ENCODE results near the gene BTF3. TPM values are rescaled to one million over a fixed set of nuclear protein-coding genes. Genes with fewer than 3 reads are reported as not detected.
"Not testable (repeated sequence)": the region's sequence is repeated elsewhere in the genome, so short reads cannot be mapped to it uniquely, and the experiment has no call there.

The BTF3 gene
- 1,000 to 10,000 TPM; 1,036 to 1,053 TPM for total RNA-seq

DNA sequence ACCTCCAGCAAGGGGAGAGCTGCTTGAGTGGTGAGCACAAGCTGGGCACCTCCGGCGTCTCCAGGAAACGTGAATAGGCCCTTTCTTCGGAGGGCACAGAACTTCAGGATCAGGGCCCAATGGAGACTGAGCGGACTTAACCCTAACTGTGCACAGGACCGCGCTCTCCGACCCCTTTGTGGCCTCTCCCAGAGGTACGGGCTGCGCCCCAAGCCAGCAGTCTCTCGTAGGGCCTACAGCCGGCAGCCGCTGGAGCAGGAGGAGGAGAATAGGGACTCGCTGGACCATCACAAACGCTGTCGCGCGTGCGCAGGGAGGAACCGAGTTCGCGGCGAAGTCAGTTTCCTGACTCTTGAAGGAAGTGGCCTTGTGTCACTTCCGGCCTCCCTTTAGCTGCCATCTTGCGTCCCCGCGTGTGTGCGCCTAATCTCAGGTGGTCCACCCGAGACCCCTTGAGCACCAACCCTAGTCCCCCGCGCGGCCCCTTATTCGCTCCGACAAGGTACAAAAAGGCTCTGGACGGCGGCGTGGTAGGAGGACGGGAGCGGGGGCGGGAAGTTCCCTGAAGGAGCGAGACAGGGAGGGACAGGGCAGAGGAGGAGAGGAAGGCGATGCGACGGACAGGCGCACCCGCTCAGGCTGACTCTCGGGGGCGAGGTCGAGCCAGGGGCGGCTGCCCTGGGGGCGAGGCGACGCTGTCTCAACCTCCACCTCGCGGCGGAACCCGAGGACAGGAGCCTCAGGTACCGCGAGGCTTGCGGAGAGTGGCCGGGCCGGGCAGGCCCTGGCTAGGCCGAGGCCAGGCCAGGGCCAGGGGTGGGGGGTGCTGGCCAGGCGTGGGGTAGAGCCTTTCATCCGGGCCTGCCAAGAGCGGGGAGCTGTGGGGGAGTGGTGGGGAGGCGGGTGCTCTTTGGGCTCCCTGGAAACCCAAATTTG lies at the start of gene BTF3:
Gene BTF3 (plus strand): TSS at position 386 of the 936 bp plus-strand sequence. CDS start 226 bp downstream, at position 612.
- peaks cover 49% of the 10 kb centered on the region for H3K4me1 Mint-ChIP-seq (ENCODE audit: low read depth)
- no peaks in the 10 kb centered on the region for H3K9me3 Mint-ChIP-seq
- DNase-seq (peak; percentile 92 to 94), ATAC-seq (replicated peaks in 1 of 2) (peak; percentile 96 to 98)
- peak within 1 kb of the TSS; percentile 99 for H3K27ac Mint-ChIP-seq
- H3K36me3 Mint-ChIP-seq (ENCODE audit: insufficient read depth in 2 of 2) = peaks cover 10 to 30% of the 10 kb centered on the region in 2 donors
- peak within 1 kb of the TSS; percentile 98 to 99 for H3K4me3 Mint-ChIP-seq
- H3K27me3 Mint-ChIP-seq (ENCODE audit: low read depth) = peaks cover 6% of the 10 kb centered on the region

DNA sequence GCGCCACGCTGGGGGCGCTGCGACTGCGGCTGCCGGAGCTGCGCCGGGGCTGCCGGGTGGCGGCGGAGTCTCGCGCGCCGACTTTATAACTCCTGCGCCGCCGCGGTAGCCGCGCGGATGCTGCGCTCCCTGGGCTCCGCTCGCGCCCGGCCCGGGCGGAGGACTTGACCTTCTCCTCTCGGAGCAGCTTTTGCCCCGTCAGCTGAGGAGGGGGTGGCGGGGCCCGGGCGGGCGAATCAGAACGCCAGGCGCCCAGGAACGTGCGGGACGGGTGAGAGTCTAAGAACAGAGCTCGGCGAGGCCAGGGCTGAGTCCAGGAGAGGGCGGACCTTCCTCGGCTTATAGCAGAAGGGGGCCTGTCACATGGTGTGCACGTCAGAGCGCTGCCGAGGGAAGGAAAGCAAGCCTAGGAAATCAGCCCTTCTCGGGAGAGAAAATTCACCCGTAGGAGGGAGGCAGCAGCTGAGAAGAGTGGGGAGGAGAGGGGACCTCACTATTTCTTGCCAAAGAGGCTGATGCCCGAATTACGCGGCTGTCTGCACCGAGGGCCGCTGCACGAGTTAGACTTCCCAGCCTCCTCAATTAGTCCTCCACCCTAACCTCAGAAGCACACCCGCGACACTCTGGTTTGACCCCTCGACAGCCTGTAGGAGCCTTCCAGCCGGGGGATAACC lies 49.6 kb upstream of the BTF3 start, which contains the start of gene FOXD1:
Gene FOXD1 (minus strand): TSS at position 315 of the 674 bp plus-strand sequence. CDS start 415 bp downstream, outside the sequence.
- H3K36me3 Mint-ChIP-seq (ENCODE audit: insufficient read depth in 2 of 2) = no peaks in the 10 kb centered on the region
- H3K4me3 Mint-ChIP-seq = peak within 1 kb of the TSS; percentile 83 to 84
- DNase-seq (peak; percentile 58 to 61), ATAC-seq (replicated peaks in 1 of 2) (peak; percentile 73 to 79)
- H3K4me1 Mint-ChIP-seq (ENCODE audit: low read depth) = peaks cover 27% of the 10 kb centered on the region
- peak within 1 kb of the TSS; percentile 80 for H3K27ac Mint-ChIP-seq
- H3K27me3 Mint-ChIP-seq (ENCODE audit: low read depth) = peaks cover 75% of the 10 kb centered on the region
- no peaks in the 10 kb centered on the region for H3K9me3 Mint-ChIP-seq

DNA sequence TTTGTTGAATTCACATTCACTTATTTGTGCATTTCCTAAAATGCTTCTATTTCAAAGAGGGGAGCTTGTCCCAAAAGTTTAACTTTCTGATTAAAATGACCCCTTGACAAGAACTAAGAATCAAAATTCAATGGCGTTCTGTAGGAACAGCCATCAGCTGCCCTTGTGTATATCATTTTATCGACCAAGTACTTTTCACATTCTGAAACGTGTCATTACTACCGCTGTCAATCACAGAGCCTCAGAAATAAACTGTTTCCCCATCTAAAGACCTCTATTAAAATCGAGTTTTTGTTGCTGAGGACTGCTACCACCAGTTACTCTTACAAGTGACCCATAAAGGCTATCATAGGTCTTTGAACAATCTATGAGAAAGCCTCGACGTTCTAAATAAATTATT lies 48.1 kb upstream of the BTF3 start:
- H3K27me3 Mint-ChIP-seq (ENCODE audit: low read depth) = peaks cover 74% of the 10 kb centered on the region
- H3K9me3 Mint-ChIP-seq = no peaks in the 10 kb centered on the region
- H3K36me3 Mint-ChIP-seq (ENCODE audit: insufficient read depth in 2 of 2) = peaks cover 0 to 2% of the 10 kb centered on the region in 2 donors
- ATAC-seq (replicated peaks in 1 of 2) = no peak
- peaks cover 20% of the 10 kb centered on the region for H3K4me1 Mint-ChIP-seq (ENCODE audit: low read depth)
- DNase-seq = no peak
- H3K4me3 Mint-ChIP-seq = peak overlapping the region in 1 of 2 donors; percentile 14
- H3K27ac Mint-ChIP-seq = peak overlapping the region; percentile 83

DNA sequence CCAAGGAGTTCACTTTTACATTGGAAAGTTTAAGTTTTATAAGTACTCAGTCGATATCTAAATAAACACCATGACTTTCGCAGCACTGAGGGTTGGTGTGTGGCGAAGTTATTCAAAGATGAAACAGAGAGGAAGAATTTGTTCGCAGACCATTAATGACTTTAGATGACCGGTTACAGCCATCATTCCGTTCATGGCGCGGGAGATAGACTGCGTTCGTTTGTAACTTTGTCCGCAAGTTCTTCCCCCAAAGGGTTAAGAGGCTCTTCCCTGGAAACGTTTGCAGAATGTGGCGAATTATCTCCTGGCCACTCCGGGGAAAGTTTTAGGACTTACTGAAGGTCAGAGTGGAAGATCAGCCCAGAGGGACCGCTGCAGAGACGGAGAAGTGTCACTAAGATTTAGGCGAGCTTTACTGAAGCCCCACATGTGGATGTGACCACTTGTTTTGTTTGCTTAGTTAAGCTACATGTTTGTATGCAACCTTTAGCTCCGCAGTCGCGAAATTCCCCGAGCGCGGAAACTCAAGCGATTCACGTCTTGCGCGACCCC lies 47.5 kb upstream of the BTF3 start:
- DNase-seq (no peak), ATAC-seq (replicated peaks in 1 of 2) (no peak)
- Mint-ChIP-seq H3K9me3 (no peaks in the 10 kb centered on the region), H3K27me3 (ENCODE audit: low read depth) (peaks cover 74% of the 10 kb centered on the region), H3K4me3 (peak overlapping the region; percentile 62 to 65), H3K4me1 (ENCODE audit: low read depth) (peaks cover 20% of the 10 kb centered on the region), H3K36me3 (ENCODE audit: insufficient read depth in 2 of 2) (peaks cover 0 to 2% of the 10 kb centered on the region in 2 donors), H3K27ac (peak overlapping the region; percentile 83)

DNA sequence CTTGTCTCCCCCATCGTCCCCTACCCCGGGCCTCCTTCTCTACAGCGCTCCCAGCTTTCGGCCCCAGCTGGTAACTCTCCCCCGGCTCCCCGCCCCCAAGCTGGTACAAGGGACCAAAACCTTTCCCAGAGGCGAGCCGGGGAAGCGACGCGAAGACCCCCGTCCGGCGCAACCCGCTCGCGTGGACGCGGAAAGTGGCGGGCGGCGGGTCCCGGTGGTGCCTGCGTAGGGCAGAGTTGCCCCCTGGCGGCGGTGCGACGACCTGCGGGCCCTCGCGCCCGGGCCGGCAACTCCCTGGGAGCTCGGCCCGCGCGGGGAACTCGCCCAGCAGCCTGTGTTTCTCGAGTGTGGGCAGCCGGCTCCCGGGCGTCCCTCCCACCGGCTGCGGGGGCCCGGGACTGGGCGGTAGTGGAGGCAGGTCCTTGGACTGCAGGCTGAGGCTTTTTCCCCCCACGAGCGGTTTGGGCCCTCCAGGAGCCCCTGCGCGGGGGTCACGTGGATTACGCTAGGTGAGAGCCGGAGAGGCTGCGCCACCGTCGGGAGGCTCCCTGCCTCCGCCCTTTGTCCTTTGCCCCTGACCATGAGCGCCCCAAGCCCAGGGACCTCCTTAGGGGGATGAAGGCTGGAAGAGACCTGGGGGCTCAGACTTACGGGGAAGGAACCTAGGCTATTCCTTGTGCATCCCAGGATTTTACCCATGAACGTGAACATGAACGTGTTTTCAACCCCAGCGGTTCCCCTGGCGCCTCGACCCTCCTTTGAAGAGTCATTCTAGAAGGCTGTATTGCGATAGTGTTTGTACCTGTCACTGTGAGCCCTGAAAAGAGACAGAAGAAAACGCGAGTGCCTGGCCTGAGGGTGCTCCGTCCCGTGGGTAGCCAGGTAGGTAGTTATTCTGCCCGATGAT lies 46.8 kb upstream of the BTF3 start:
- Mint-ChIP-seq H3K36me3 (ENCODE audit: insufficient read depth in 2 of 2) (peaks cover 0 to 2% of the 10 kb centered on the region in 2 donors), H3K4me3 (peak overlapping the region in 1 of 2 donors; percentile 49), H3K27me3 (ENCODE audit: low read depth) (peaks cover 70% of the 10 kb centered on the region), H3K9me3 (no peaks in the 10 kb centered on the region), H3K4me1 (ENCODE audit: low read depth) (peaks cover 19% of the 10 kb centered on the region), H3K27ac (no peak overlapping the region)
- ATAC-seq (replicated peaks in 1 of 2) (peak; percentile 40 to 49), DNase-seq (peak; percentile 78 to 82)

DNA sequence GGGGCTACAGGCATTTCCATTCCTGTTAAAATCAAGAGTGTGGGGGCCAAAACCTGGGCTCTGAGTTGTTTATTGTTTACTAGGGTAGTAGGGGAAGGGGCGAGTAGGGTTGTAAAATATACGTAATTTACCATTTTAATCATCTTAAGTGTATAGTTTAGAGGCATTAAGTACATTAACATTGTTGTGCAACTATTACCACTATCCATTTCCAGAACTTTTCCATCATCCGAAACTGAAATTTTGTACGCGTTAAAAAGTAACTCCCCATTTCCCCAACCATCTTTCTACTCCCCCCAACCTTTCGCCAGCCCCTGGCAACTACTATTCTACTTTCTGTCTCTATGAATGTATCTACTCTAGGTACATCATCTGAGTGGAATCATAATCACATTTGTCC lies 46.0 kb upstream of the BTF3 start:
- Mint-ChIP-seq H3K27ac (no peak overlapping the region), H3K27me3 (ENCODE audit: low read depth) (peaks cover 74% of the 10 kb centered on the region), H3K36me3 (ENCODE audit: insufficient read depth in 2 of 2) (peaks cover 0 to 2% of the 10 kb centered on the region in 2 donors), H3K9me3 (no peaks in the 10 kb centered on the region), H3K4me1 (ENCODE audit: low read depth) (peaks cover 15% of the 10 kb centered on the region), H3K4me3 (no peak overlapping the region)
- ATAC-seq (replicated peaks in 1 of 2) (no peak), DNase-seq (no peak)

DNA sequence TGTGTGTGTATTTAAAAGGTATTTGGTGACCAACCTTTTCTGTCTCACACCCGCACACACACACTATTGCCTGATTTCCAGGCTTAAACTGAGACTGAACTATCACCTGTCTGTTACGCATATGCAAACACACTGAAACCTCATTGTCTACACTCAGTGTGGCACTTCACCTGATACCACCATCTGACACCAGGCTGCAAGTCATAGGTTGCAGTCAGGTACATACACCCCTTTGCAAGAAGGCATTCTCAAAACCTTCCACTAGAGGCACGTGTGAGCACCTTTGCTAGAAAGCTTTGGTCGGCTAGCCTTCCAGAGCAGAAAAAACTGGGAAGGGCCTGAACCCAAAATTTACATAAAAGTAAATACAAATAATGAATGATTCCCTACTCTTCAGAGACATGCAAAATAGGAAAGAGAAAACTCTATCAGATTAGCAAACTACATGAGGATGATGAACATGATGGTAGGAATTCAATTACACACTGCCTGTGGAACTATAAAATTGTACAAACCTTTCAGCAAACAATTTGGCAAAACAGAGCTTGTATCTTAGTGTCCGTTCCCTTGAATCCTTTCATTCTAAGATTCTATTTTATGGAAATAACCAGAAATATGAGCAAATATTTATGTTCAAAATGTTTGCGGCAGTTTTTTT lies 43.7 kb upstream of the BTF3 start:
- DNase-seq (peak; percentile 26 to 39), ATAC-seq (replicated peaks in 1 of 2) (peak; percentile 67 to 70)
- Mint-ChIP-seq H3K9me3 (no peaks in the 10 kb centered on the region), H3K4me1 (ENCODE audit: low read depth) (peaks cover 7% of the 10 kb centered on the region), H3K27ac (no peak overlapping the region), H3K4me3 (no peak overlapping the region), H3K36me3 (ENCODE audit: insufficient read depth in 2 of 2) (peaks cover 0 to 2% of the 10 kb centered on the region in 2 donors), H3K27me3 (ENCODE audit: low read depth) (peaks cover 80% of the 10 kb centered on the region)

DNA sequence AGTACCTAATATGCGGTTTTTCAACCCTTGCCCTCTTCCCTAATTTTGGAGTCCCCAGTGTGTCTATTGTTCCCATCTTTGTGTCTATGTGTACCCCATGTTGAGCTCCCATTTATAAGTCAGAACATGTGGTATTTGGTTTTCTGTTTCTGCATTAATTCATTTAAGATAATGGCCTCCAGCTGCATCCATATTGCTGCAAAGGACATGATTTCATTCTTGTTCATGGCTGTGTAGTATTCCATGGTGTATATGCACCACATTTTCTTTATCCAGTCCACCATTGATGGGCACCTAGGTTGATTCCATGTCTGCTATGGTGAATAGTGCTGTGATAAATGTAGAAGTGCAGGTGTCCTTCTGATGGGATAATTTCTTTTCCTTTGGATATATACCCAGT lies 41.8 kb upstream of the BTF3 start:
- ATAC-seq (replicated peaks in 1 of 2); H3K36me3 Mint-ChIP-seq (ENCODE audit: insufficient read depth in 2 of 2): not testable (repeated sequence)

DNA sequence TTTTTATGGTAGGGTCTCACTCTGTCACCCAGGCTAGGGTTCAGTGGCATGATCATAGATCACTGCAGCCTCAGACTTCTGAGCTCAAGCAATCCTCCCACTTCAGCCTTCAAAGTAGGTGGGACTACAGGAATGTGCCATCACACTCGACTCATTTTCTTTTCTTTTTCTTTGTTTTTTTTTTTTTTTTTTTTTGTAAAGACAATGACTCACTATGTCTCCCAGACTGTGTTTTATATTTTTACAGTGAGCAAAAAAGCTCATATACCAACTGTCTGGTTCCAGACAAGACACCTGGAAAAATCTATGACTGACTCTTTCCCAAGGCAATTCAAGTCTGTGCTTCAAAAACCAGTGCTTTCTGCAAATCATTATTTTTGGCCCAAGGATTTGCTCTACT lies 38.9 kb upstream of the BTF3 start:
- ATAC-seq (replicated peaks in 1 of 2) (no peak), DNase-seq (no peak)
- no peak overlapping the region for H3K27ac Mint-ChIP-seq
- no peak overlapping the region for H3K4me3 Mint-ChIP-seq
- no peaks in the 10 kb centered on the region for H3K4me1 Mint-ChIP-seq (ENCODE audit: low read depth)
- H3K9me3 Mint-ChIP-seq = no peaks in the 10 kb centered on the region
- H3K36me3 Mint-ChIP-seq (ENCODE audit: insufficient read depth in 2 of 2) = peaks cover 0 to under 1% of the 10 kb centered on the region in 2 donors
- peaks cover 61% of the 10 kb centered on the region for H3K27me3 Mint-ChIP-seq (ENCODE audit: low read depth)

More for the DNA sequence above, 41.8 kb upstream of the BTF3 start:
- not testable (repeated sequence) for H3K4me3 Mint-ChIP-seq; H3K4me1 Mint-ChIP-seq (ENCODE audit: low read depth); H3K27ac Mint-ChIP-seq; H3K9me3 Mint-ChIP-seq; DNase-seq
- peaks cover 81% of the 10 kb centered on the region for H3K27me3 Mint-ChIP-seq (ENCODE audit: low read depth)

DNA sequence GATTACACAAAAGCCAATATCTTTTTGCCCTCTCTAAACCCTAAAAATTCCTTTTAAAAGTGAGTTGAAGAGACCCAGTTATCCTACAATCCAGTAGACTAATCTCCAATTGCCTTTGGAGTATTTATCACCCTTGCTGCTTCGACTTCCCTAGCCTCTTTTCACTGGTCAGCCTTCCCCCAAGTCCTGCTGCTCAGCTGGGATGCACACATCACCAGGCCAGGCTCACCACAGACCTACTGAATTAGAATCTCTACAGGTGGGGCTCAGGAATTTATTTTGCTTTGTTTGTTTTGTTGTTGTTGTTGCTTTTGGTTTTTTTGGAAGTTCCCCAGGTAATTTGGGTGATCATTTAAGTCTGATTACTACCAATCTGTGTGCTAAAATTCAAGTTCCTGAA lies 38.1 kb upstream of the BTF3 start:
- ATAC-seq (replicated peaks in 1 of 2) = no peak
- Mint-ChIP-seq H3K9me3 (no peaks in the 10 kb centered on the region), H3K27me3 (ENCODE audit: low read depth) (peaks cover 60% of the 10 kb centered on the region)

DNA sequence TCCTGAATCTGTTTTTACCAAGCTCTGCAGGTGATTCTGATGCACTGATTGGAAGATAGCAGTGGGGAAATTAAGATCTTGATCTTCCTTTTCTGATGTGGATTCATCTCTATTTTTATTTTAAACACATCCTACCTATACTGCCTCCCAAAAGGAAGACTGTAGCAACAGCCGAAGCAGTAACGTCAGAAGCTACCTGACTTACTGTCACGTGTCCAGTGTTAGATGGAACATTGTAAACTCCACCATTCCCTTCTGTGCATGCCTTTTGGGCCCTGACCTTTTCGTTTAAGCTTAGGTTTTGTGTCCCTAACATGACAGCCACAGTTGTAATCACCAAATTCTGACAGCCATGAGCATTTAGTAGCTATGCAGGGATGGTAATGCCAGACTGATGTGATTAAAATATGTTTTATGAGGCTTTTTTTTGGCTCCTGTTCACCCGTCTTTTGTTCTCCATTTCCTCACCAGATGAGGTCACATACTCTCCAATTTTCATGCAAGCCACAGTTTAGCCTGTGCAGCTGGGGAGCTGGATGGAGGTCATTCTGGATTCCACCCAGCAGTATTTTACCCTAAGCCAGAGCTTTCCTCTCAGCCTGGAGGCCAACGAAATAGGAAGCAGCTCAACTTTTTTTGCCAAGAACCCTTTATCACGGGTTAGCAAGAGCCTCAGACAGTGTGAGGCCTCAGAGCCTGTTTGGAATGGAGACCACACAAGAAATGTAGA lies 34.1 kb upstream of the BTF3 start:
- ATAC-seq (replicated peaks in 1 of 2) = no peak
- no peaks in the 10 kb centered on the region for H3K4me1 Mint-ChIP-seq (ENCODE audit: low read depth)
- peaks cover 43% of the 10 kb centered on the region for H3K27me3 Mint-ChIP-seq (ENCODE audit: low read depth)
- DNase-seq = no peak
- no peaks in the 10 kb centered on the region for H3K9me3 Mint-ChIP-seq
- no peak overlapping the region for H3K27ac Mint-ChIP-seq
- no peaks in the 10 kb centered on the region for H3K36me3 Mint-ChIP-seq (ENCODE audit: insufficient read depth in 2 of 2)
- H3K4me3 Mint-ChIP-seq = no peak overlapping the region

More for the DNA sequence above, 38.1 kb upstream of the BTF3 start:
- Mint-ChIP-seq H3K4me1 (ENCODE audit: low read depth) (no peaks in the 10 kb centered on the region), H3K27ac (no peak overlapping the region), H3K4me3 (no peak overlapping the region), H3K36me3 (ENCODE audit: insufficient read depth in 2 of 2) (no peaks in the 10 kb centered on the region)
- DNase-seq = no peak

Data from activated T-cell treated with anti-CD3 and anti-CD28 coated beads, Interleukin-2, amount 50 U/mL, for 72 hours (primary cell).